ENCODE data around the gene OR7A17. TPM values are rescaled to one million over a fixed set of nuclear protein-coding genes. Genes with fewer than 3 reads are reported as not detected.

Gene OR7A17
- total RNA-seq, 1 donor from 2014 or later = not detected

- no peak within 1 kb of the TSS for H3K4me3 ChIP-seq
- no peak for TF ChIP-seq CTCF (IDR thresholded peaks at IDR 0.05; ENCODE audit: borderline replicate concordance)
- H3K36me3 ChIP-seq = no peaks in the 10 kb centered on the region
- peaks cover 11% of the 10 kb centered on the region for H3K27me3 ChIP-seq (ENCODE audit: low read depth)
- no peaks in the 10 kb centered on the region for H3K4me1 ChIP-seq
- intact Hi-C loops (cut with micrococcal nuclease) = no loop called here
- peak within 1 kb of the TSS; percentile 69 for H3K27ac ChIP-seq (replicated peaks)
- peaks cover 9% of the 10 kb centered on the region for H3K9me3 ChIP-seq (replicated peaks)
- no peak for DNase-seq
These were observed 50.9 kb downstream of the OR7A17 start, which contains the start of the genes OR7A5 and OR7C1 for GRCh38 chr19:14835011-14835410. OR7A5 (minus strand) TSS chr19:14835185; CDS start chr19:14828241, 6,944 bp downstream. OR7C1 (minus strand) TSS chr19:14835185; CDS start chr19:14800136, 35,049 bp downstream.

GRCh38 chr19:14830702-14831101 is 55.2 kb downstream of the OR7A17 start:
- Histone ChIP-seq H3K27me3 (ENCODE audit: low read depth) (peaks cover 33% of the 10 kb centered on the region), H3K4me3 (no peak overlapping the region), H3K4me1 (no peaks in the 10 kb centered on the region), H3K36me3 (no peaks in the 10 kb centered on the region), H3K9me3 (replicated peaks) (peaks cover 6% of the 10 kb centered on the region), H3K27ac (replicated peaks) (no peak overlapping the region)
- intact Hi-C loops (cut with micrococcal nuclease) = no loop called here
- no peak for DNase-seq
- no peak for TF ChIP-seq CTCF (IDR thresholded peaks at IDR 0.05; ENCODE audit: borderline replicate concordance)

Other genes with a start within 250 kb of the OR7A17 start
- not detected for gene ADGRE3, start 211.3 kb downstream of the OR7A17 start, total RNA-seq
- gene ZNF333, start 196.1 kb downstream of the OR7A17 start, total RNA-seq = 6.5 TPM
- 0.63 TPM for gene ADGRE2, start 107.6 kb downstream of the OR7A17 start, total RNA-seq
- not detected for gene OR7A5, start 50.9 kb downstream of the OR7A17 start, total RNA-seq
- gene OR7C1, start 50.9 kb downstream of the OR7A17 start, total RNA-seq = not detected
- gene OR7A10, start 37.2 kb downstream of the OR7A17 start, total RNA-seq = not detected
- not detected for gene OR7C2, start 55.4 kb upstream of the OR7A17 start, total RNA-seq
- gene SLC1A6, start 93.7 kb upstream of the OR7A17 start, total RNA-seq = not detected
- not detected for gene CASP14, start 163.3 kb upstream of the OR7A17 start, total RNA-seq
- not detected for gene OR1I1, start 196.1 kb upstream of the OR7A17 start, total RNA-seq
- 13.1 TPM for gene SYDE1, start 221.3 kb upstream of the OR7A17 start, total RNA-seq